GM18505 (cell line): ENCODE data around the gene GTF2H1.
A peak's percentile ranks its signal among the peaks of the same experiment; 100 is the strongest.
"Not testable (repeated sequence)": the region's sequence is repeated elsewhere in the genome, so short reads cannot be mapped to it uniquely, and the experiment has no call there.

ENCODE experiments used
- ATAC-seq: cut with Tn5 transposase; IDR thresholded peaks from one replicate; pipeline ENCODE4 v1.9.1; 2021; ENCODE audit not compliant: unreplicated experiment
- POLR2A ChIP-seq: IDR thresholded peaks from 4 replicates; pipeline ENCODE4 v1.6.1; 2011; ENCODE audit warnings: borderline replicate concordance; ENCODE audit not compliant: insufficient read depth, insufficient read length; ENCODE audit errors: extremely low read depth

Gene GTF2H1

DNA sequence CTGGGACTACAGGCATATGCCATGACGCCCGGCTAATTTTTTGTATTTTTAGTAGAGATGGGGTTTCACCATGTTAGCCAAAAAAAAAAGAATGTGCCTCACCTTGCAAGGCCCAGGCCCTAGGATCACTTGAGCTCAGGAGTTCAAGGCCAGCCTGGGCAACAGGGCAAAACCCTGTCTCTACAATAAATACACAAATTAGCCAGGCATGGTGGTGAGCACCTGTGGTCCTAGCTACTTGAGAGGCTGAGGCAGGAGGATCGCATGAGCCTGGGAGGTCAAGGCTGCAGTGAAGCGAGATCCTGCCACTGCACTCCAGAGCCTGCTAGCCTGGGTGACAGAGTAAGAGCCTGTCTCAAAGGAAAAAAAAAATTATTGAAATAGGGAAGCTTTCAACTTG lies 81.7 kb downstream of the GTF2H1 start:
- TF ChIP-seq POLR2A, result no peak
- ATAC-seq, result no peak

DNA sequence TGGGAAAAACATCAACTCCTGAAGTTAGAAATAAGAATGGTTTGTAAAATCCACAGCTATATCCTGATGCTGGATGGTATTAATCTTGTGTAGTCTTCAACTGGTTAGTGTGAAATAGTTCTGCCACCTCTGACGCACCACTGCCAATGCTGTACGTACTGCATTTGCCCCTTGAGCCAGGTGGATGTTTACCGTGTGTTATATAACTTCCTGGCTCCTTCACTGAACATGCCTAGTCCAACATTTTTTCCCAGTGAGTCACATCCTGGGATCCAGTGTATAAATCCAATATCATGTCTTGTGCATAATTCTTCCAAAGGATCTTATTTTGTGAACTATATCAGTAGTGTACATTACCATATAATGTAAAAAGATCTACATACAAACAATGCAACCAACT lies 85.0 kb downstream of the GTF2H1 start:
- not testable (repeated sequence) for ATAC-seq

DNA sequence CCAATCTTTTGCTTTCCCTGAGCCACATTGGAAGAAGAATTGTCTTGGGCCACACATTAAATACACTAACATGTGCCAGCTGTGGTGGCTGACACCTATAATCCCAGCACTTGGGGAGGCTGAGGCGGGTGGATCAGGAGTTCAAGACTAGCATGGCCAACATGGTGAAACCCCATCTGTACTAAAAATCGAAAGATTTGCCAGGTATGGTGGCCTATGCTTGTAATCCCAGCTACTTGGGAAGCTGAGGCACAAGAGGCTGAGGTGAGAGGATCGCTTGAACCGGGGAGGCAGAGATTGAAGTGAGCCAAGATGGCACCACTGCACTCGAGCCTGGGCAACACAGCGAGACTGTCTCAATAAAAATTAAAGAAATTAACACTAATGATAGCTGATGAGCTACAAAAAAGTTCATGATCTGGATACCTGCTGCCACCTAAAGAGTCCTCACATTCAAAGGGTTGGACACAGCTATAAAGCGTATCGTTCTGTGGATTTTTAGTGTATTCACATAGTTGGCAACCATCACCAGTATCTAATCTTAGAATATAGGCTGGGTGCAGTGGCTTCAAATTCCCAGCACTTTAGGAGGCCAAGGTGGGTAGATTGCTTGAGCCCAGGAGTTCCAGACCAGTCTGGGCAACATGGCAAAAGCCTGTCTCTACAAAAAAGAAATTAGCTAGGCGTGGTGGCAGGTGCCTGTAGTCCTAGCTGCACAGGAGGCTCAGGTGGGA lies 86.4 kb downstream of the GTF2H1 start:
- ATAC-seq, result no peak
- TF ChIP-seq POLR2A, result peak; percentile 9

GRCh38 chr11:18416459-18416858 lies 94.1 kb downstream of the GTF2H1 start:
- TF ChIP-seq POLR2A, result no peak
- no peak for ATAC-seq
